Endometrium (tissue), 2 donors: ENCODE measurements around the gene JARID2.

Source experiments
- FAIRE-seq: peaks from 2 replicates; lab custom pipeline; 2012; peaks lifted over from hg19 to GRCh38; lab: Jason Lieb, UNC
- donor health status: control.
- donor health status: control.

JARID2 gene

GRCh38 chr6:15509335-15509933 lies 263.6 kb downstream of the JARID2 start:
- no peak for FAIRE-seq

- no peak for FAIRE-seq
Measured at GRCh38 chr6:15510121-15510520, 264.3 kb downstream of the JARID2 start.

GRCh38 chr6:15510536-15511247 lies 264.8 kb downstream of the JARID2 start:
- FAIRE-seq, result no peak

GRCh38 chr6:15511248-15512125 lies 265.6 kb downstream of the JARID2 start:
- no peak for FAIRE-seq

GRCh38 chr6:15512126-15512525 lies 266.3 kb downstream of the JARID2 start:
- FAIRE-seq, result no peak

- FAIRE-seq, result no peak
Measured at GRCh38 chr6:15512721-15513120, 266.9 kb downstream of the JARID2 start.

GRCh38 chr6:15513131-15513771 lies 267.4 kb downstream of the JARID2 start:
- FAIRE-seq, result no peak

- FAIRE-seq, result no peak
Measured at GRCh38 chr6:15513801-15514711, 268.2 kb downstream of the JARID2 start.

GRCh38 chr6:15515226-15515625 lies 269.4 kb downstream of the JARID2 start:
- FAIRE-seq, result no peak

GRCh38 chr6:15515660-15516375 lies 269.9 kb downstream of the JARID2 start:
- no peak for FAIRE-seq

GRCh38 chr6:15516378-15516777 lies 270.5 kb downstream of the JARID2 start:
- FAIRE-seq, result no peak

- no peak for FAIRE-seq
Measured at GRCh38 chr6:15516923-15517560, 271.2 kb downstream of the JARID2 start.

GRCh38 chr6:15517600-15517999 lies 271.7 kb downstream of the JARID2 start:
- FAIRE-seq, result no peak

- no peak for FAIRE-seq
Measured at GRCh38 chr6:15518057-15518456, 272.2 kb downstream of the JARID2 start.

GRCh38 chr6:15518878-15519277 lies 273.0 kb downstream of the JARID2 start:
- FAIRE-seq, result no peak

- no peak for FAIRE-seq
Measured at GRCh38 chr6:15519681-15520080, 273.8 kb downstream of the JARID2 start.

- no peak for FAIRE-seq
Measured at GRCh38 chr6:15520626-15521203, 274.8 kb downstream of the JARID2 start.

- no peak for FAIRE-seq
Measured at GRCh38 chr6:15521582-15521981, 275.7 kb downstream of the JARID2 start.

- FAIRE-seq, result no peak
Measured at GRCh38 chr6:15522026-15522425, 276.2 kb downstream of the JARID2 start.

GRCh38 chr6:15522427-15522826 lies 276.6 kb downstream of the JARID2 start:
- FAIRE-seq, result no peak
